DMS79 treated with DMSO at 0.1 percent for 48 hours (cell line): ENCODE measurements around the gene BRI3.
A peak's percentile ranks its signal among the peaks of the same experiment; 100 is the strongest.

Source experiments
- DNase-seq: peaks from one replicate; lab custom pipeline; 2025; lab: John Stamatoyannopoulos, UW

The BRI3 gene, protein sequence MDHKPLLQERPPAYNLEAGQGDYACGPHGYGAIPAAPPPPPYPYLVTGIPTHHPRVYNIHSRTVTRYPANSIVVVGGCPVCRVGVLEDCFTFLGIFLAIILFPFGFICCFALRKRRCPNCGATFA

DNA sequence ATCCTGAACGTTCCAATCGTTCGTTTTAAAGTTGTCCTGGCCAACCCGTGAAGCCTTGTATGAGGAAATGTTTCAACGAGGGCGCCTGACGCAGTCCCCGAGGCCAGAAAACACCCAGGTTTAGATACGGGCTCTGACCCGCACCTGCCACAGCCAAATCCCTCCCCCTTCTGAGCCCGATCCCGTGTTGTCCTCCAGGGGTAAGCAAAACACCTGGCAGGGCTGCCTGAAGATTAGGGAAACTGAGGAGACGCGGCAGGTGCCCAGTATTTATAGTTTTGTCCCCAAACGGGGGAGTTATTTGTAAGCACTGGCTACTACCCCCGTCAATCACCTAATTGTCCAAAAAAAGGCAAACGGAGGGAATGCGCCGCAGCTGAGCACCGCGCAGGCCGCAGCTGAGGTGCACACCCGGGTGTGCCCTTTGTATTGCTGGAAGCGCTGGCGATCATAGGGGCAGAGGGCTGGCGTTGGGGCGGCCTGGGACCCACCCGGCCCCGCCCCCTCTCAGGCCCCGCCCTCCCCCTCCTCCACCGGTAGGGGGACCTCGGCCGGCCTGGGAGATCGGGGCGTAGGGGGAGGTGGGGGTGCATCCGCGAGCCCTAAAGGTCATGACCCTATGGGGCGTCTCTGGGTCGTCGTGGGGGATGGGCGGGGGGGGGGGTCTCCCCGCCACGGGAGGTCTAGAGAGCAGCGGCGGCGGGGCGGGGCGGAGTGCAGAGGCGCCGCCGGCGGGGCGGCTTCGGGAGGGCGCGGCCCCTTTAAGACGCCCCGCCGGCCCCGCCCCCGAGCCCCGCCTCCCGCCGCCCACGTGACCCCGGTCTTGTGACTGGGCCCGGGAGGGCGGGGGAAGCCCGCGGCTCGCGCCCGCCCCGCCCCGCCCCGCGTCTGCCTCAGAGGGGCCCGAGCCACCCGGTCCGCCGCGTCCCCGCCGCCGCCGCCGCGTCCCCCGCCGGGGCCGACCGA lies at the start of gene BRI3:
Gene BRI3, plus strand, starts transcription at position 896 of the 966 bp plus-strand sequence. CDS start 110 bp downstream, outside the sequence.
- DNase-seq: peak; percentile 84

DNA sequence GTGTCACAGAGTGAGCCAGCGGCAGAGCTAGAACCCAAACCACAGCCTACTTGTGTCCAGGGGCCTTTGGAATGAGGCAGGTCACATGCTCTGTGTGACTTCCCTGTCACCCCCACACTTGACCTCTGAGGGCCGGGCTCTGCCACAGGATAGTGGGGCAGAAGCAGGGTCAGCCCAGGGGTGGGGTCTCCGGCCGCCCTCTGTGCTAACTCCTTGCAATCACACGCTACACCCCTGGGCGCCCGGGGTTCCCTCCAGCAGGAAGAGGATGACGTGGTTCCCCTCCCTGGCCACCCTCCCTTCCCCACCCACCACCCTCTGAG lies 49.3 kb upstream of the BRI3 start:
- DNase-seq: no peak

DNA sequence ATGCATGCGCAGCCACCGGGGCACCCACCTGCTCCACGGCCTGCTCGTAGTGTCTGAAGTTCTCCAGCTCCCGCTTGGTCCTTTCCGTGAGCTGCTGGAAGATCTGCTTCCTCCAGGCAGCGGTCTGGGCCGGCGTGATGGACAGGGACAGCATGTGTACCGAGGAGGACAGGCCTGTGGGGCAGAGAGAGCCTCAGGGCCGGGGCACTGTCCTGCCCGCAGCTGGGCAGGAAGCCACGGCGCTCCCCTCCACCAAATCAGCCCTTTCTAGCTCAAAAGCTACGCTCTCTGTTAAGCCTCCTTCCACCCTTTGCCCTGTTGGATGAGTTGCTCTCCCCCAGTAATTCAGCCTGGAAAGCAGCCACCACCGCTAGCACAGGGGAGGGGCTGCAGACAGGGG lies 48.7 kb upstream of the BRI3 start:
- no peak for DNase-seq

DNA sequence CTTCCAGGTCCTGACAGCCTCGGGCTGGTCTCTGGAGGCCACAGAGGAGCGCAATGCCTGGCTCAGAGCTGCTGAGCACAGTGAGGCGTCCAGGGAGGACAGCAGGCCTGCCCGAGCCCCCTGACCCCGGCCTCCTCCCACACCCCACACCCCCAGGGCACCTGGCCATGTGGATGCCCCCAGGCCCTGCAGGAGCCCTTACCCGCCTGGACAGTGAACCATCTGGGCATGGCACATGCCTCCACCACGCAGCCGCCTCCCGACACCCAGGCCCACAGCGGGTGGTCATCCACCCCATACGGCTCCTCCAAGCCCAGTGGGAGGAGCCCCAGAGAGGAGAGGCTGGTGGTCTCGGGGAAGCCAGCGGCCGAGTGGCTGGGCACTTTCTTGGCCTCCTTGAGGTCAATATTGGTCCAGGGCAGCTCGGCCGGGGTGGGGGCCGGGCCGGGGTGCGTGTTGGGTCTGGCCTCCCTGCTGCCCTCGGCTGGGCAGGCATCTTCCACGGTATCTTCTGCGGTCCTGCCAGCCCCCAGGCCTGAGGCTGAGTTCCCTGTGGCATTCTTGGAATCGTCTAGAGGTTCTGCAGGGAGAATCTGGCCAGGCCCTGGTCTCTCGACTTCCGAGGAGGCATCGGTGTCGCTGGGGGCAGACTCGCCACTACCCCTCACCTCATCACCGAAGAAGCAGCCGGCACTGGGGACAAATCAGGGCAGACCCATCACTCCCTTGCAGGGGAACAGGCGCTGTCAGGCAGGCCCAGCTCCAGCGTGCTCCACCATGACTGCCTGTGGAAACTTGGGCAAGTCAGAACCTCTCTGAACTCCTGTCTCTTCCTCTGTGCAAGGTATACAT lies 48.0 kb upstream of the BRI3 start:
- no peak for DNase-seq

DNA sequence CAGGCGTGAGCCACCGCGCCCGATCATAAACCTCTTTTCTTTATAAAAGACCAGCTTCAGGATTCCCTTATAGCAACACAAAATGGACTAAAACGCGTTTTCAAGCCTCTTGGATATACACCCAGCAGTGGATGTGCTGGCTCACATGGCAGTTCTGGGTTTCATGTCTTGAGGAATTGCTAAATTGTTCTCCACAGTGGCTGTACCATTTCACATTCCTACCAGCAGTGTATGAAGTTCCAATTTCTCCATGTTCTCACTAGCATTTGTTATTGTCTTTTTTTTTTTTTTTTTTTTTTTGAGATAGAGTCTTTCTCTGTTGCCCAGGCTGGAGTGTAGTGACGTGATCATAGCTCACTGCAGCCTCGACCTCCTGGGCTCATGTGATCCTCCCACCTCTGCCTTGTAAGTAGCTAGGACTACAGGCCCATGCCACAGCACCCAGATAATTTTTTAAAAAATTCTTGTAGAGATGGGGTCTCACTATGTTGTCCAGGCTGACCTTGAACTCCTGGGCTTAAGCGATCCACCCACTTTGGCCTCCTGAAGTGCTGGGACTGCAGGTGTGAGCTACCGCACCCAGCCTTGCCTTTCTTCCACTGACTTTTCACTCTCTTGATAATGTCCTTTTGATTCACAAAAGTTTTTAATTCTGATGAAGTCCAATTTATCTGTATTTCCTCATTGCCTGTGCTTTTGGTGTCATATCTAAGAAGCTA lies 46.9 kb upstream of the BRI3 start:
- no peak for DNase-seq

DNA sequence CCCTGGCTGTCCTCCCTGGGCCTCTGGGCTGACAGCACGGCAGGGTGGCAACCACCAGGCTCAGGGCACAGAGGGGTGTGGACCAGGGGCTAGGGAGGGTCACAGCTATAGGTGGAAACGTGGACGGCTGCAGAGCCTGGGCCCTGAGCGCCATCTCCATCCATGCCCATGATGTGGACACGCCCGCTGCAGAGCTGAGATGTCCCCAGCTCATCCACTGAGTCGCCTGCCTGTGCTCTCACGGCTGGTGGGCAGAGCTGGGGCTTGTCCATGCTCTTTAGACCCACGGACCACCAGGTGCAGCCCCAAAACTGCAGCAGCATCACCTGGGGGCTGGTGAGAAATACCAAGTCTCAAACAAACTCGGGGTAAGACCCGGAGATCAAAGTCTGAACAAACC lies 45.6 kb upstream of the BRI3 start:
- no peak for DNase-seq

DNA sequence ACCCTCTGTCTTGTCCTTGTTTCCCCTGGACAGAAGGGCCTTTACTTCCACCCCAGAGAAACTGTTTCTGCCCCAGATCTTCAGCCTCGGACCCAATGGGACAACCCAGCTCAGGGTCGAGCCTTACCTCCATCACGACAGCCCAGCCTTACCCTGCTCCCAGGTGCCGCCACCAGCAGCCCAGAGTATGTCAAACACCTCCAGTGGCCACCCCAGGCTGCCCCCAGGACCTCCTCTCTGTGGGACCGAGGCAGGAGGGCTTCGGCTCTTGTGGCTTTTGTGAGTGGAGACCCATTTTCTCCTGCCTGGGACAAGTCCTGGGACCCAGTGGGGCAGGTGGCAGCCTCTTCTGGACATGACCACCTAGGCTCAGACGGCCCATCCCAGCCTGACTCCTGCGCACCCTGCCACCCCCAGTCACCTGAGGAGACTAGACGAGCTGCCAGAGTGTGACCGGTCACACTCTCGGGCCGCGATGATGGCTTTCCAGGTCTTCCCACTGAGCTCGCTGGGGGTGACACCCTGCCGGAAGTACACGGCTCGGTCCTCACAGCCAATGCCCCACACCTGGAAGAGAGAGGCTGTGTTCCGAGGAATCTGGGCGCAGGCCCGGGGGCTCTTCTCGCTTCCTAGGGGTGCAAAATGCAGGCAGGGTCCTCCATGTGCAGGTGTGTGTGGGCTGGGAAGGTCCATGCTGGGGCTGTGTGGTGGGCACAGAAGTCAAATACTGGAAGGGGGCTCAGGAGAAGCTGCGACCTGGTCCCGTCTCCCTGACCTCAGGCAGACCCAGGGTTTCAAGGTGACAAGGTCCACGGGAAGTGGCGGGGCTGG lies 44.9 kb upstream of the BRI3 start:
- no peak for DNase-seq

DNA sequence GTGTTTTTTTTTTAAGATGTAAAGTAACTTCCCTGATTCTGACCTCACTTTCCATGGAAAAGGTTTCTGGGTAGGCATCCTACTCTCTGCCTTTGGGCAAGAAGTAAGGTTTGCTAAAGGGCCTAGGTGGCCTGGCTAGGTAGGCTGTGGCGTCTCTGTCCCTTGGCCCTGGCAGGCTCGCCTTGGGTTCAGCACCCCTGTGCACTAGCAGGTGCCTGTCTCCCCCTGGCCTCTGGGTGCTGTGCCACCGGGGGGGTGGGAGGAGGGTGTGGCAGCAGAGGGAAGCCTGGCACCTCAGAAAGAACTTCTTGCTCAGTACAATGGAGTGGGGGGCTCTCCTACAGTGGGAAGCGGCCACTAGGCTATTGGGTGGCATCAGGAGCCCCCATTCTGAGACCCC lies 43.4 kb upstream of the BRI3 start:
- no peak for DNase-seq

DNA sequence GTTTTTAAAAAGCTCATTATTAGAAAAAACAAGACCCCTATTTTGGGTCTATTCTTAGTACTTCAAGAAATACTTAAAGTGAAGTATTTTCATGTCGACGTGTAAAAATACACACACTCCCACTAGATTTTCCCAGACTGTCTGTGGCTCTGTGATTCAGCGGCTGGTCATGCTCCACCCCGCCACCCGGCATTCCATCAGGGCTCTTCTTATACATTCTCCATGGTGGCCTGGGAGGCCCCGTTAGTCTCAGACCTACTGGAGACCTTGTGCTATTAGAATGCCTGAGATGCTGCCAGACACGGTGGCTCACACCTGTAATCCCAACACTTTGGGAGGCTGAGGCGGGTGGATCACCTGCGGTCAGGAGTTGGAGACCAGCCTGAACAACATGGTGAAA lies 42.5 kb upstream of the BRI3 start:
- DNase-seq: no peak

DNA sequence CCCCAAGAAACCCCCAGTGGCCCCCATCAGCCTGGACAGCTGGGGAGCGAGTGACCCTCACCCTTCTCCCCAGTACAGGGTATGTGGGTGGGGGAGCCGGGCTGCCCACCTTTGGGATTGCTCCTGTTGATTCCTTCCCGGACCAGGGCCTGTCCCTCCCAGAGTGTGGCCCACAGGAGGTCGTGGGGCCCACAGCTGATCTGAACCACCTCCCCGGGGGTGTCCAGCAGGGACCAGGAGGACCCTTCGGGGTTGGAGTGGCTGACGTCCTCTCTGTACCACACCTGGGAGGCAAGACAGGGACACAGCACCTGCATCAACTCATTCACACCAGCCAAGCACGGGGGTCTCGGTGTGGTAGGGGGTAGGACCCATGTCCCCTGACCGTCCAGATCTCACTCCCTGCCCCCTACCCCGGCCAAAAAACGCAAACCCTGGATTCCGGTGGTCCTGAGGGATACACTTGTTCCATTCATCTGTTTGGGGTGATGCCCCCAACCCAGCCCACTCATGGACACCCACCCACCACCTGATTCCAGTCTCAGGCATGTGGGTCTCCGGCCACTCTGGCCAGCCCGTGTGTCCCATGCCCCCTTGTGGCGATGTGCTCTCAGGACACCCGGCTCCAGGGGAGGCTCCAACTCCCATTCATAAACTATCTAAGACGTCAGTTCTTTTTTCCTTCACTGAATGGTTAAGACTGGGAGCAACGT lies 40.4 kb upstream of the BRI3 start:
- DNase-seq: no peak

DNA sequence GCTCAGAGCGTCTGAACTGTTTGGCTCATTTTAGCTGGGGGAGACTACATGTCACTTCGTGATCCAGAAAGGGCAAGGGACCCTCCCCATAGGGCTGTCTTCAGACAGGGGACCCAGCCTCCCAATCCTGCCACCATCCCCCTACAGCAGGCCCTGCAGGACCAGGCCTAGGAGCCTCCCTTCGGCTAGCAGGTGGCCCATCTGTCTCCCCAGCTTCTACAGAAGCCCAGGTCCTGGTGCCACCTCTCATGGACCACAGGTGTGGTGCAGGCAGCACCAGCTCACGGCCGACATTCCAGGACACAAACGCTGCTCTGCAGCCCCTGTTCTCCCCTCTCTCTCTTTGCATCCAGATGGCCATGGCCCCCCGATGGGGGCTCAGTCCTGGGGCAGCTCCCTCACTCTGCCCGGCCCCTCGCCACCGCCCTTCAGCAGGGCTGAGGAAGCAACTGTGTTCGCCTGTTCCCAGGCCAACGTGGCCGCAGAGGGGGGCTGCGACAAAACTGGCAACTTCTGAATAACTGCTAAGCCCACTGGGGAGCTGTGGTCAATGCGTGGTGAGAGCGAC lies 39.7 kb upstream of the BRI3 start:
- DNase-seq: no peak

DNA sequence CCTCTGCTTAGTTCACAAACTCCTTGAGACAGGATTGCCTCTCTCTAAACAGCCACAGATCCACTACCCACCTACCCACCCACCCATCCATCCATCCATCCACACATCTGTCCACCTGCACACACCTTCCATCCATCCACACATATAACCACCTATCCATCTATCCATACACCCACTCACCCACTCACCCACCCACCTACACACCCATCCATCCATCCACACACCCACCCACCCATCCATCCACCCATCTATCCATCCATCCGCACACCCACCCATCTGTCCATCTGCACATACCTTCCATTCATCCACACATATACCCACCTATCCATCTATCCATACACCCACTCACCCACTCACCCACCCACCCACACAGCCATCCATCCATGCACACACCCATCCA lies 39.1 kb upstream of the BRI3 start:
- no peak for DNase-seq

DNA sequence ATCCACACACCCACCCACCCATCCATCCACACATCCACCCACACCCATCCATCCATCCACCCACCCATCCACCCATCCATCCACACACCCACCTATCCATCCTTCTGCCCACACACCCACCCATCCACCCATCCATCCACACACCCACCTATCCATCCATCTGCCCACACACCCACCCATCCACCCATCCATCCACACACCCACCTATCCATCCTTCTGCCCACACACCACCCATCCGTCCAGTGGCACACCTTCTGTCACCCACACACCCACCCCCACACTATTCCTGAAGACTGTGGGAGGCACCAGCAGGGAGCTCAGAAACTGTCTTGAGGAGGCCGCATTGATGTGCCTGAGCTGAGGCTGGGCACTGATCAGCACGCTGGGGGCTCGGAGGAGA lies 38.6 kb upstream of the BRI3 start:
- DNase-seq: no peak

DNA sequence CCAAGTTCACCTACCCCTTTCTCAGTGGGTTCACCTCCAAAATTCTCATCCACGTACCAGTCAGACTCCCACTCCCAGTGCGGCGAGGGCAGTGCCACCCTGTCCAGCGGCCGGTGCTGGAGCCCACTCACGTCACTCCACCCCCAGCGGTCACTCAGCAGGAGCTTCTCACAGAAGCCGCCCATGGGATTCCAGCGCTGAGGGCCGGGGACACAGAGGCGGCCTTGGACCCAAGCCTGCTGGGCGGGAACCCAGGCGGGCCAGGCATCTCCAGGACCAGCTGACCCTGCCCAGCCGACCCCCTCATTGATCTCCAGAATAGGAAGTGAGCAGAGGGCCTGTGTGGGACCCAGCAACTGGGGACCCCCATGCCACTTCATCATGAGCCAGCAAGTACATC lies 36.6 kb upstream of the BRI3 start:
- DNase-seq: no peak

DNA sequence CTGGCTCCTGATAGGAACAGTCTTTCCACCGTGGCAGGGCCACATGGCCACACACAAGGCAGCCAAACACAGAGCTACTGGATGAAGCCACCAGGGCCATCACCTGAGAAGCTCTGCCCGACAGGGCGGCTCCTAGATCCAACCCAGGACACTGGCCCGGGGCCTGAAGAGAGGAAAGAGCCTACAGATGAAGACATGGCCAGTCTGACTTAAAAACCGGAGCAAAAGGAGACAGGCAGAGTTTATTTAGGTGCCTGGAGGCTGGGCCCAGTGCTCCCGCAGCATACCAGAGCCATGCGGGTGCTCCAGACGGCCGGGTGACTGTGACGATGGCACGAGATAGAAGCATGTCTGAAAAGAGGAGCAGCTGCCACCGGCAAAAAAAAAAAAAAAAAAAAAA lies 33.3 kb upstream of the BRI3 start:
- DNase-seq: no peak

DNA sequence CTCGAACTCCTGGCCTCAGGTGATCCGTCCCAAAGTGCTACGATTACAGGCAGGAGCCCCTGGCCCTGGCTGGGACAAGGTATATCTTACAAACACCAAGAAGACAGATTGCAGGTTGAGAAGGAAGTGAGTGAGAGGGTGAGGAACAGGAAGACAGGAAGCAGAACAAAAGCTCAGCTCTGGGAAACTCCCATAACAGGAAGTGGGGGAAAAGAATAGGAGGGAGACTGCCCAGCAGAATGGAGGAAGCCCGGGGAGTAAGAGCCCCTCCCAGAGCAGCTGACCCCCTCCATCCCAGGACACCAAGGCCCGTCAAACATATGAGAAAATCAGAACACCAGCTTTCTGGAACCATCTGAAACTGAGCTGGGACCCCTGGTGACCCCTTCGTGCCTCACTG lies 32.4 kb upstream of the BRI3 start:
- DNase-seq: no peak

DNA sequence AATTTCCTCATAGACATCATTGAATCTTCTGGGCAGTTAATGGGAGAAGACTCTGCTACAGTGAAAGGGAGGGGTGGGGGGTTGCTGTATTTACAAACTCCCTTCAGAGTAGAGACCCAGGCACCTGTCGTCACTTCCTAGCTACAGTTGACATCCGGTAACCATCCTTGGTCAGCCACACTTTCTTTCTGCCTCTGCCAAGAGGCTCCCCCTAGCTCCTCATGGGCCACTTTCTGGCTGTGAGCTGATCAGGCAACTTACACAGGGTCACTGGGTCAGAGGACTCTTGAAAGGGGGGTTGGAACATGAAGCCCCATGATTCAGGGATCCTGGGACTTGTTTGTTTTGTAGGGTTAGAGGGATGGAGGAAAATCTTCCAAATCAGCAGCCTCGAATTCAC lies 30.7 kb upstream of the BRI3 start:
- DNase-seq: no peak

DNA sequence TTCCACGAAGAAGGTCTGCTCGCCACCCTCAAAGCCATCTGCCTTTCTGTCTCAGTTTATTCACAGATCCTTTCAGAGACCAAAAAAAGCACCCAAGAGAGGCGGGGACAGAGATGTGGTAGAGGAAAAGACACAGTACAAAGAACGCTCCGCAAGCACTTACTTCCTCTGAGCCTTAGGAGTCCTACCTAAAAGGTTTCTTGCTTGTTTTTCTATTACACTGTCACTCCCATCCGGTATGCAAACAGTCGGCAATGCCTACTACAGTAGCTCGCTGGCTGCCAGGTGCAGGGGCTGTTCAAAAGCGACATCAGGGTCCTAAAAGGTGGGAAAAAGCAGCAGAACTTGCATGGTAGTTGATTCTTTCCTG lies 30.3 kb upstream of the BRI3 start:
- no peak for DNase-seq

DNA sequence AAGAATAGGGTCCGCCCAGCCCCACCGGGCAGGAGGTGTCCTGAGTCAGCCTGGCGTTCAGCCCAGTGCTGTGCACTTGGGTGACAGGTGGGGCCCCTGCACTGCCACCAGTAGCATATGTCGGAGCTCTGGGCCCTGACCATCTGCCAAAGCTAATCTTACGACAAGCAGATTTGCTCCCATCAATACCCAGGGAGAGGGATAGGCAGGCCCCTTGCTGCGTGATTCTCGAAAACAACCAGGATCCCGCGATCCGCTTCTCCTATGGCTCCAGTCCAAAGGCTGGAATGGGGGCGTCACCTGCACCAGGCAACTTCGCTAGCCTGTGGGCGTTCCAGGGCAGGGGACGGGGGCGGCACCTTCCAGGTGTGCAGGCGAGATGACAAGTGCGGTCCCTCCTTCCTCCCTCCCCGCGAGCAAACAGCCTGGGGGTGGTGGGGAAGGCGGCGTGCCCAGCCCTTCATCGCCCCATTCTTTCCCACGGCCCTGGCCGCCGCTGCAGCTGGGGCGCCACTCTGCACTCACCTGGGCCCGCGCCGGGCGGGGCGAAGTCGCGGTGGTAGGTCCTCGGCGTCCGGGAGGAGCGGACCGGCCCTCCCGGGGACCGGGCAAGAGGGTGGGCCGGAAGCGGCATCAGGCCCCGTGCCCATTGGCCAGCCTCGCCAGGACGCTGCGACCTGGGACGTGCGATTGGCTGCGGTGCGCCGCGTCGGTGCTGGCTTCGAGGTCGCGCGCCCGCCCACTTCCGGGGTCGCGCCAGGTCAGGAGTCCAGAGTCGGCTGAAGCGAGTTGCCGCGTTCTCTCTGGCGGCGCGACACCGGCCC lies 29.7 kb upstream of the BRI3 start, which contains the start of gene TECPR1:
Gene TECPR1, minus strand, starts transcription at position 632 of the 824 bp plus-strand sequence. CDS start 6,086 bp downstream, outside the sequence.
- peak; percentile 89 for DNase-seq
